Stimulated activated CD8-positive, alpha-beta memory T cell treated with anti-CD3 and anti-CD28 coated beads, Interleukin-12 subunit alpha, Interleukin-12 subunit beta, amount 100 ng/mL, for 4 hours (primary cell): ENCODE measurements around the gene CROCC.
"Not testable (repeated sequence)": the region's sequence is repeated elsewhere in the genome, so short reads cannot be mapped to it uniquely, and the experiment has no call there.

Experiments used
- DNase-seq: peaks from one replicate; pipeline ENCODE4 v3.0.0-alpha.2; 2020; ENCODE audit warnings: low read depth

Gene CROCC, protein sequence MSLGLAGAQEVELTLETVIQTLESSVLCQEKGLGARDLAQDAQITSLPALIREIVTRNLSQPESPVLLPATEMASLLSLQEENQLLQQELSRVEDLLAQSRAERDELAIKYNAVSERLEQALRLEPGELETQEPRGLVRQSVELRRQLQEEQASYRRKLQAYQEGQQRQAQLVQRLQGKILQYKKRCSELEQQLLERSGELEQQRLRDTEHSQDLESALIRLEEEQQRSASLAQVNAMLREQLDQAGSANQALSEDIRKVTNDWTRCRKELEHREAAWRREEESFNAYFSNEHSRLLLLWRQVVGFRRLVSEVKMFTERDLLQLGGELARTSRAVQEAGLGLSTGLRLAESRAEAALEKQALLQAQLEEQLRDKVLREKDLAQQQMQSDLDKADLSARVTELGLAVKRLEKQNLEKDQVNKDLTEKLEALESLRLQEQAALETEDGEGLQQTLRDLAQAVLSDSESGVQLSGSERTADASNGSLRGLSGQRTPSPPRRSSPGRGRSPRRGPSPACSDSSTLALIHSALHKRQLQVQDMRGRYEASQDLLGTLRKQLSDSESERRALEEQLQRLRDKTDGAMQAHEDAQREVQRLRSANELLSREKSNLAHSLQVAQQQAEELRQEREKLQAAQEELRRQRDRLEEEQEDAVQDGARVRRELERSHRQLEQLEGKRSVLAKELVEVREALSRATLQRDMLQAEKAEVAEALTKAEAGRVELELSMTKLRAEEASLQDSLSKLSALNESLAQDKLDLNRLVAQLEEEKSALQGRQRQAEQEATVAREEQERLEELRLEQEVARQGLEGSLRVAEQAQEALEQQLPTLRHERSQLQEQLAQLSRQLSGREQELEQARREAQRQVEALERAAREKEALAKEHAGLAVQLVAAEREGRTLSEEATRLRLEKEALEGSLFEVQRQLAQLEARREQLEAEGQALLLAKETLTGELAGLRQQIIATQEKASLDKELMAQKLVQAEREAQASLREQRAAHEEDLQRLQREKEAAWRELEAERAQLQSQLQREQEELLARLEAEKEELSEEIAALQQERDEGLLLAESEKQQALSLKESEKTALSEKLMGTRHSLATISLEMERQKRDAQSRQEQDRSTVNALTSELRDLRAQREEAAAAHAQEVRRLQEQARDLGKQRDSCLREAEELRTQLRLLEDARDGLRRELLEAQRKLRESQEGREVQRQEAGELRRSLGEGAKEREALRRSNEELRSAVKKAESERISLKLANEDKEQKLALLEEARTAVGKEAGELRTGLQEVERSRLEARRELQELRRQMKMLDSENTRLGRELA (N-terminal part only)

DNA sequence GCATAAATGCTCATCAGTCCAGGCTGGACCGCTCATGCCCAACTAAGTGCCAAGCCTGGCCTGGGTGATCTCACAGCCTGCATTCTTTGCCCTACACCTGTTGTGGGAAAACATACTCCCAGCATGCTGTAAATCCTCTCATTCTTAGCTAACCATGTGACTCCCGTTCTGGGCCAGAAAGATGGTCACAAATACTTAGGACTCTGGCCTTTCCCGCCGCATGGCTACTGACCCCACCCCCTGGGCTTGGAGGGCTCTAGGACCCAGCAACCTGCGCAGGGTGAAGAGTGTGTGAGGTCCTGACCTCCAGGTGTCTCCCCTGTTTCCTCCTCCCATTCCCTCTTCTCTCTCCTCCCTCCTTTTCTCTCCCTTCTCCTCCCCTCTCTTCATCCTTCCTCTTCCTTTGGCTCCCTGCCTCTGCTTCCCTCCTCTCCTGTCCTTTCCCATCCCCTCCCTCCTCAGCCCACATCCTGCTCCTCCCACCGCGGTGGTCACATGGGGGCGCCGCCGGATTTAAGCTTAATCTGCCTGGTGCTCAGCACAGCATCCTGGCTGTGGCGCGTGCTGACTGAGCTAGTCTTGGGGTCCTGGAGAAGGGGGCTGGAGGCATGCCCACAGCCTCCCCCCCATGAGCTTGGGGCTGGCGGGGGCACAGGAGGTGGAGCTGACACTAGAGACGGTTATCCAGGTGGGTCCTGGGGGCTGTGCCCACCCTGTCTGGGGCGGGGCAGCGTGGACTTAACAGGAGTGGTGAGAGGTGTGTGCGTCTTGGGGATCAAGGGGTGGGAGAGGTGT lies at the start of gene CROCC:
Gene CROCC (plus strand): TSS at position 541 of the 795 bp plus-strand sequence. CDS start 88 bp downstream, at position 629.
- no peak for DNase-seq

DNA sequence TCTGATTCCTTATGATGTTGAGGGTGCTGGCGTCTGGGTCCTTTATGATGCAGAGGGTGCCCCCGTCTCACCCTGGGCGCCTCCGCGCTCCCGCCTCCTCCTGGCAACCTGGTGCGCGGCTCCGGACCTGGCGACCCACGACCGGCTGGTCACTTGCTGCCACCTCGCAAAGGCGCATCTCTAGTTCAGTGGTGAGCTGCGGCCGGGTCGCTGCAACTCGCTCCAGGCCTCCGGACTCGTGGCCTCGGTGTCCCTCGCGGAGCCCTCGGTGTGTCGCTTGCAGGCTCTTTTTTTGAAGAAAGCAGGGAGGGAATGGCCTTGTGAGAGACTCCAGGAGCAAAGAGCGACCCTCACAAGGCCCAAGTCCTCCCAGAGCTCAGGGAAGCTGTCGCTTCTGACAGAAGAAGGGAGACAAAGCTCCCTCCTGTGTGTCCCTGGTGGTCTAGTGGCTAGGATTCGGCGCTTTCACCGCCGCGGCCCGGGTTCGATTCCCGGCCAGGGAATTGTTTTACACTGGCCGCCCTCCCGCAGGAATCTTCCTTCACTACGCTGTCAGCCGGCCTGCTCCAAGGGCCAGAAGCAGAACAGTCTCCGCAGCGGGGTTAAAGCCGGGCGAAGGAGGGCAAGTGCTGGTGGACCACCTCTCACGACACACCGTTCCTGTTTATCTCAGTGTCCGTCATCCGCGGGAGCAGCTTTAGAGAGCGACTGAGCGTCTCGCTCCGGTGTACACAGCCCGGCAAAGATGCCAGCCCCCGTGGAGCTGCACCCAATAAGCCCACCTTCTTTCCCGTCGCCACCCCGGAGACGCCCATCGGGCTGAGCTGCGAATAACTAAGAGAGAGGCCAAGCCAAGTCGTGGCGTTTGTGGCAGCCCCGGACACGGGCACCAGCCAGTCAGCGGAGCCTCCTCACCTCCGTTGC lies 49.3 kb upstream of the CROCC start:
- not testable (repeated sequence) for DNase-seq

DNA sequence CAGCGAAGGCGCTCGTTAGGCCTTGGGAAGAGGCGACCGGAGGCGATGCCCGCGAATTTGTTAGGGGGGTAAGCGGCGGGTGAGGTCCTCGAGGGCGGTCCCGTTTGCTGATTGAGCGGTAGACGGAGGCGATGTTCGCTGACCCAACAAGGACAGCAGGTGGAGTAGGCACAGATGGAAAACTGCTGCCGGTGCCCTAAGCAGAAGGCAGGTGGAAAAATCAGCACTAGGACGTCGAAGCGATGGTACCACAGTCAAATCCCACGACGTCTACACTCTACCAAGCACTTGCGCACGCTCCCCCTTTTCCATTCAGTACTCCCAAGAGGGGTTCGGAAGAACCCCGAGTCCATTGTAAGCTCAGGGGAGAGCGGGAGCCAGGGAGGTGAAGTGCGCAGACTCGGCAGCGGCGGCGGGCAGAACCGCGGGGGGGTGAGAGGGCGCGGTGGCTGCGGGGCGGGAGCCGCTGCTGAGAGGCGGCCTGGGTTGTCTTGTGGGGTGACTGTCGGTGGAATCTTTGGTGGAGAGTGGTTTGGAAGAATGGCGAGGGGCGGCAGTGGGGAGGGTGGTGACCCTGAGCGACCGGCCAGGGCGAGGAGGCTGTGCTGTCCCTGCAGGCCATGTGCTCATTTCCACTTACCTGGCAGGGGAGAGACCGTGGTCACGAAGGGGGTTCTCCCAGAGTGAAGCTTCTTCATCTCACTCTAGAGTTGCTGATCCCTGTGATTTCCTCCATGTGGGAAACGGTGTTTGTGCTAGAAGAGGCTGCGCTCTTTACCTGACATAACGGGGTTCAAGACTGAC lies 48.5 kb upstream of the CROCC start:
- peak; percentile 52 for DNase-seq

DNA sequence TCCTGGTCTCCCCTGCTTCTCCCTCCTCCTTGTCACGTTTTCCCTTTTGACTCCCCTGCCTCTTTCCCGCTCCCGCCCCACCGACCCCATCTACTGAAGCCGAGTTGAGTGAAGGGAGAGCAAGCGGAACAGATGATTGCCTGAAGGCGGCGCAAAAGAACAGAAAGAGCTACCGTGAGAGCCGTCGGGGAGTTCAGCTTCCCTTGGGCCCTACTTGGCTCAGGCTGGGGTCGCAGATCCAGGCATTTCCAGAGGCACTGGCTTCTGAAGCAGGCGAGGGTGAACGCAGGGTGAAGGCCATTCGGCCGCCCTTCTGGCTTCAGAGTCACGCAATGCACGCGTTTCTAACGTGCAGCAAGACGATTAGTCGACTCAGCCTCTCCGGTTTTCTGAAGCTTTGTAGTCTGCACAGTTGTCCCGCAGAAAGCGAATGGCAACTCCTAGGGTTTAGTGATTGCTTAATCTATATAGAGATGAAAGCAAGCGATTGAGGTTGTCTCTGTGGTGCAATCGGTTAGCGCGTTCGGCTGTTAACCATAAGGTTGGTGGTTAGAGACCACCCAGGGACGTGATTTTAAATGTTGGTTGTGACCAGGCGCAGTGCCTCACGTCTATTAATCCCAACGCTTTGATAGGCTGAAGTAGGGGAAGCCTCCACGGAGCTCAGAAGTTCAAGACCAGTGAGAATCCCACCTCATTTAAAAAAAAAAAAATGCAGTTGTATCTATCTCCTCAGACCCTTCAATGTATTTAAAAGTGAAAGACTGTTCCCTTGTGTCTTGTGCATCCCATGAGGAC lies 46.6 kb upstream of the CROCC start:
- DNase-seq = not testable (repeated sequence)

DNA sequence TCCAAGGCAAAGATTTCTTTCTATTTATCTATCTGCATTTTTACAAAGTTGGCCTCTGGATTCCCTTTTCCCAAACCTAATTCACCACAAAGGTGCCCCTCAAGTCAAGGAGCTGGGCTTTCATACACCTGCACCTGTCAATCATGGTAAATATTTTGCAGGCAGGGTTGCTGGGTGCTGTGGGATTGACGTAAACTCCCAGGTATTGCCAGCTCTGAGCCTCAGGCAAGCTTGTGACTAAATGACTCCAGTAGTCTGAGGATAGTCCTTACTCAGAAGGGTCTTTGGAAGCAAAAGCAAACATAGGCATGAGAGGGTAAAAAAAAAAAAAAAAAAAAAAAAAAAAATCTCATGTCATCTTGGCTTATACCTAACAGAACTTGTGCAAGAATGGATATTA lies 40.0 kb upstream of the CROCC start:
- DNase-seq = not testable (repeated sequence)

DNA sequence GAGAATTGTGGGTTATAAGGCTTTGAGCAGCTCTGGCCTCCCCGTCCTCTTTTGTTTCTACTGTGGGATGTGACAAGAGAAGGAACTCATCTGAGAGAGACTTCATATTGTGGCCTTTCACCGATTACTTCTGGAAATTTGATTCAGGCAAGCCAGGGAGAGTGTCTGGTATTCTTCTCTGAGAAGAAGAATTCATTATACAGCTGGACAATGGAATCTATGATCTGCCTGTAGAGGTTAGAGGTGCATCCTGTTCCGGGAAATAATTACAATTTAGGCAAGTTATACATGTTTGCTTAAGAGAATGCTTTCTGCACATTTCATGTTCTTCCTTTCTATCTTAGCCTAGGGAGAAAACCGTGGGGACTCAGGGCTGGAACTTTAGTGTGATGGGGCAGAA lies 38.7 kb upstream of the CROCC start:
- DNase-seq = no peak

DNA sequence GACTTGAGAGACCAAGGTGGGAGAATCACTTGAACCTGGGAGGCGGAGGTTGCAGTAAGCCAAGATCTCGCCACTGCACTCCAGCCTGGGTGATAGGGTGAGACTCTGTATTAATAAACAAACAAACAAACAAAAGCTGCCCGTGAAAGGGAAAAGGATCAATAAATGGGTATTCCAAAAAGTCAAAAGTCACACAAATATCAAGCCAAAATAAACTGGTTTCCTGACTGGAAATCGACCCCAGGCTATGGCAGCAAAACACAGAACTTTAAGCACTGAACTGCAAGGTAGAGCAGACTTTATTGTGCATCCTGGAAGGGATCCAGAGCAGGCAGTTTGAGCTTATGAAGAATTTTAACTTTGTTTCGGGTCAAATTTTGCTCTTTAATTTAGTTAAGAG lies 37.2 kb upstream of the CROCC start:
- DNase-seq = not testable (repeated sequence)

DNA sequence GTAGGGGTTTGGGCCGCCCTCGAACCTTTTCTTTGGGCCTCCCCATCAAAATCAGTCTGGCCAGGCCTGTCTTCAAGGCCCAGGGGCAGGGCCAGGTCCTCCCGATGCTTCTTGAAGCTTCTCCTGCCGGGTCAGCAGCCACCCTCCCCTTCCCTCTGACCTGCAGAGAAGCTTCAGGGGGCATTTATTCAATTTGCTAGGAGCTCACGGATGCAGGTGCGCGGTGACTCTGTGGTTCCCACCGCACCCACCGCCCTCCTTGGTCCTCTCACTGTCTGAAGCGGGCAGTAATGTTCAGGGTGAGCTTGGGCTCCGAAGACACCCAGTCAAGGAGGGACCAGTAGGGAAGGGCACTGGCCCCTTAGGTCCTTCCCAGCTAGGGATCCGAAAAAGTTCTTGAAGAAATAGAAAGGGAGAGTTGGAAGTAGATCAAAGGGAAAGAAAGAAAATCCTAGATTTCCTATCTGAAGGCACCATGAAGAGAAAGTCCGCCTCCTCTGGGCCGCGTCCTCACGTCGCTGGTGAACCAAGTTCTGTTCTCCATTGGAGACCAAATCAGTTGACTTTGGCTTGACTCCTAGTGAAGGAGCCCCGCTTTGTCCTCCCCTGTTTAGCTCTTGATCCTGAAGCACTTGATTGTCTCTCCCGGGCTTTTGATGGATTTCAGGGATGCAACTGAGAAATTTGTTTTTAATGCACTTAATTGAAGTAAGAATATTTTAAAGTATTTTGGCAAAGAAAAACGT lies 34.7 kb upstream of the CROCC start:
- DNase-seq = no peak

DNA sequence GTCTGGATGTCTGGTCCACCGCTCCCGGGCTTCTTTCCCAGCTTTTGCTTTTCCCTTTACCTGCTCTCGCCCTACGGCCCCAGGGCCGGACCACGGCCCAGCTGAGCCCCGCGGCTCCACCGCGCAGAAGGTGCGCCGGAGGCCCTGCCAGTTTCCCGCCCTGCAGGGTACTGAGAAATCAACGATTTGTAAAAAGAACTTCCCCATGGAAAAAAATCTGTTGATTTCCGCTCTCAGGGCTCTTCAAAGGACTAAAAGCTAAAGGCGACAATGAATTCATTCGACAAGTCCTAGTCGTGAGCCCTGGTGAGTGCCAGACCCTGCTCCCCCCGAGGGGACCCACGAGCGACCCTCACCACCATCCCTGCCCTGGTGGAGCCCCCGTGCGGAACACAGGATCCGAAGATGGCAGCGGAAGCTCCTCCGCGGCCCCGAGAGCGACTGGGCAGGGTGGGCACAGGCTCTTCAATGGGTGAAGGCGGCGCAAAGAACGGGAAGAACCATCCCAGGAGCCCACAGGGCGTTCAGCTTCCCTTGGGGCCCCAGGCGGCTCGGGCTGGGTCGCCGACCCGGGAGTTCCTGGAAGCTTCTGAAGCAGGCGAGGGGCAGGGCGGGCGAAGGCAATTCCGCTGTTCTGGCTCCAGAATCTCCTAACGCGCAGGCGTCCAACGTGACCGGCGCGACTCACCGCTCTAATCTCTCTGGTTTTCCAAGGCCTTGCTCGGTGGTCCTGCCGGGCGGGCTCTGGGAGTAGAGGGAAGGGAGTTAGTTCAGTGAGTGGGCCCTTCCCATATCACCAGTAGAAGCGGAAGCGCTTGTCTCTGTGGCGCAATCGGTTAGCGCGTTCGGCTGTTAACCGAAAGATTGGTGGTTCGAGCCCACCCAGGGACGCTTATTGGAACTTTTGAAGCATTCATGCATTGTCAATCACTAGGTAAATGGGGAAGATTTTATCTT lies 32.6 kb upstream of the CROCC start:
- DNase-seq = no peak

DNA sequence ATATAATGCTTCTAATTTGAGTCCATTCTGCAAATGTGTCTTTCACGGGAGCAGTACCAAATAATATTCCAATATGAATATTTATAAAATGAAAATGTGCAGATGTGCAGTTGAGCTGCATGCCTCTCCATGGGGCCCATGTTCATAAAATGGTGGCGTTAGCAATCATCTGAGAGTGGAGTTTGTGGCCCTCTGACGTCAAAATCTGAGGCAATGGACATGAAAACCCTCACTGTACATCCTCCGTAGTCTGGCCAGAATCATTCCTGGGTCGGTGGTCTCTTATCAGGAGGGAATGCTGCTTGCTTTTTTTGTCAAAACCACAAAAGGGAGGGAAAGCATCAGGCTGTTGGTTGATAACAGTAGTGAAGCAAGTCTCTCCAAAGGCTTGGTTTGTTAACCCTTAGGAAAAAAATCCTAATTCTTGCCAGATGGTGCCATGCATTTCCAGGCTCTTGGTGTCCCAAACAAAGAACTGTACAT lies 31.2 kb upstream of the CROCC start:
- not testable (repeated sequence) for DNase-seq

DNA sequence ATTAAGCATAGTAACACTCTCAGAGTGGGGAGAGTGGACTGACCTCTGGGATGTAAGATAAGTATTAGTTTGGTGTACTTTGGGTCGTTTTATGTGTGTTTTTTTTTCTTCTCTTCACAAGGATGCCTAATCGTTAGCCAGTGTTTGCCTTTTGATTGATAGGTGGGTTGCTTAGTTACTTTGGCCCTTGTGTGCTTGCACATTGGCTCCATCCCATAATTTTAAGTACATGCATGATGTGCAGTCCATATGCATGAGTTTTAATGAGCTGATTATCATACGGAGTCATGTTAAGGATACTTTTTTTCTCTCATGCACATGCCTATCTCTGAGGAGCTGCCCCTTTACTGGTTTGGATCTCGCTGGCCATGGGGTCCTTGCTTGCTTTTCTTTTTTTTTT lies 30.7 kb upstream of the CROCC start:
- DNase-seq = not testable (repeated sequence)

DNA sequence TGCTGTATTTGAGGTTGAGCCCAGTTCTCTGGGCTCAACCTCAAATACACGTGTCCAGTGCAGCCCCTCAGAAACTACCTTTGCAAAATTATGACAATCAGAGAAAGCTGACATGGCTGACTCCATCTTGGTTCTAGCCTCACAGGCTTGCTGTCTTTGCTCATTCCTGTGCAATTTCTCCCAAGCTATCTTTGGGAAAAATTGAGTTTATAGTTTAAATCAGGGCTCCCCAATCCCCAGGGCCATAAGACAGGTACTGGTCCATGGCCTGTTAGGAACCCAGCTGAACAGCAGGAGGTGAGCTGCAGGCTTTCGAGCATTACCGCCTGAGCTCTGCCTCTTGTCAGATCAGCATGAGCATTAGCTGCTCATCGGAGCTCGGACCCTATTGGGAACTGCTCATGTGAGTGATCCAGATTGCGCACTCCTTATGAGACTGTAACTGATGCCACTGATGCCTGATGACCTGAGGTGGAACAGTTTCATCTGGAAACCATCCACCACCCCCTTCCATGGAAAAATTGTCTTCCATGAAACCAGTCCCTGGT lies 28.7 kb upstream of the CROCC start:
- not testable (repeated sequence) for DNase-seq

DNA sequence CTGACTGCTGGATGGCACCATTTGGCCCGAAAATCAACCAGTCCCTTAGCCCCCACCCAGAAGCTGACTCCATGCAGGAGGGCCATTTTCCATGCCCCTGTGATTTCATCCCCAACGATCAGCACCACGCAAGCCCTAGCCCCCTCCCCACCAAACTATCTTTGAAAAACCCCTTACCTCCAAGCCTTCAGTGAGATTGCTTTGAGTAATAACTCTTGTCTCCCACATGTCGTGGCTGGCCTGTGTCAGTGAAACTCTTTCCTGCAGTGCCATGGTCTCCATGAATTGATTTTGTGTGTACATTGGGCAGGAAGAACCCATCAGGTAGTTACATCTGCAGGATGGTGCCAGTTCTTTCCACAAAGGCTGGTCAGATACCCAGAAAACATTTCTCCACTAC lies 27.9 kb upstream of the CROCC start:
- not testable (repeated sequence) for DNase-seq

DNA sequence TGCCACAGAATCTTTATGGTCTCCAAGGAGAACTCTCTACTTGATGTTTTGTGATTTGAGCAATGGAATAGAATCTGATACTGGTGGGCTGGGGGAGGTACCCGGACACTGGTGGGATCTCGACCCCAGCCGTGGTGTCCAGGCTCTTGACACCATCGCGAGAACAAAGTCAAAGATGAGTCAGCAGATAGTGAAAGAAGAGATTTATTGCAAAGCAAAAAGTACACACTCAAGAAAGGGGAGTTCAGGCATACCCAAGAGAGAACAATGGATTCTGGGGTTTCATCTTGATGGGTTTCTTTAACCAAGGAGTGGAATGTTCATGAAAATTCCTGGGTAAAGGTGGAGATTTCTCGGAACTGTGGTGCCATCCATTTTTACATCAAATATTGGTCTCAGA lies 27.4 kb upstream of the CROCC start:
- DNase-seq = not testable (repeated sequence)

DNA sequence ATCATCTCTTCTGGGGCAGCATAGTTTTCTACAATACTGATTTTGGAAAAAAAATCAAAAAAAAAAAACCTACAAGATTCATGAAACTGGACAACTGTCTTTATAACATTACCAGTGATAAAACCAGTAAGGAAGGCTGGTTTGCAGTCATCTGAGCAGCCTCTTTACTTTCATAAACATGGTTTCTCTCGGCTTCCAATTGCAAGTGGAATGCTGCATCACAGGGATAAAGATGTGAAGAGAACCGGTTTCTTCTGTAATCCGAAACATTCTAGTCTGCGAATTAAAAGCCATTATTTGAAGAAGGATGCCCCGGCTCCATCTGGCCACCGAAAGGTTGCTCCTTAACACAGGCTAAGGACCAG lies 26.5 kb upstream of the CROCC start:
- not testable (repeated sequence) for DNase-seq
